HFFc6 (cell line): Measurements from ENCODE around the gene RXRG. TPM values are rescaled to one million over a fixed set of nuclear protein-coding genes. Genes with fewer than 3 reads are reported as not detected.

ENCODE experiments used
- DNase-seq: peaks from one replicate; pipeline ENCODE4 v3.0.0-alpha.2; 2018
- H3K27ac Mint-ChIP-seq: 2 replicates; pipeline ENCODE4 v1.8.0; 2020; ENCODE audit warnings: mild to moderate bottlenecking, mixed read lengths
- H3K27me3 Mint-ChIP-seq: 2 replicates; pipeline ENCODE4 v1.8.0; 2021; ENCODE audit warnings: mild to moderate bottlenecking, moderate library complexity, mixed read lengths; ENCODE audit not compliant: insufficient read depth
- H3K36me3 Mint-ChIP-seq: 2 replicates; pipeline ENCODE4 v1.8.0; 2021; ENCODE audit warnings: low read depth, mixed read lengths
- H3K4me1 Mint-ChIP-seq: 2 replicates; pipeline ENCODE4 v1.8.0; 2020; ENCODE audit warnings: low read depth, mixed read lengths
- H3K4me3 Mint-ChIP-seq: 2 replicates; pipeline ENCODE4 v1.8.0; 2020; ENCODE audit warnings: mild to moderate bottlenecking, moderate library complexity, mixed read lengths
- H3K9me3 Mint-ChIP-seq: 2 replicates; pipeline ENCODE4 v1.8.0; 2020; ENCODE audit warnings: mild to moderate bottlenecking, mixed read lengths
- CTCF ChIP-seq: fragments of 200-600 bp; sonication (generic); IDR thresholded peaks from 2 replicates; pipeline ENCODE4 v1.5.0; 2021; ENCODE audit warnings: antibody characterized with exemption, mild to moderate bottlenecking
- total RNA-seq, 6 experiments: library from RNA; stranded (reverse); fragmentation: NEBNext Ultra II Directional; extraction: Animal tissue kit (Norgen Biotek cat#: 25700); gene quantifications; 2 replicates in 1 of 6; 3 replicates in 5 of 6; pipeline ENCODE4 v1.2.3, GENCODE V29; 2021

The RXRG gene
- total RNA-seq, 6 experiments from 2014 or later, result not detected

- Mint-ChIP-seq H3K4me3 (no peak overlapping the region), H3K36me3 (no peaks in the 10 kb centered on the region), H3K4me1 (no peaks in the 10 kb centered on the region), H3K9me3 (no peaks in the 10 kb centered on the region), H3K27me3 (no peaks in the 10 kb centered on the region; the same call in 1 of the 2 replicates), H3K27ac (no peak overlapping the region)
- TF ChIP-seq CTCF, result no peak
- no peak for DNase-seq
Measured at GRCh38 chr1:165451691-165452090, 6.8 kb upstream of the RXRG start.

- TF ChIP-seq CTCF, result no peak
- no peak for DNase-seq
- H3K4me1 Mint-ChIP-seq, result no peaks in the 10 kb centered on the region
- H3K9me3 Mint-ChIP-seq, result no peaks in the 10 kb centered on the region
- no peak overlapping the region for H3K4me3 Mint-ChIP-seq
- H3K36me3 Mint-ChIP-seq, result no peaks in the 10 kb centered on the region
- no peak overlapping the region for H3K27ac Mint-ChIP-seq
- no peaks in the 10 kb centered on the region; the same call in 1 of the 2 replicates for H3K27me3 Mint-ChIP-seq
Measured at GRCh38 chr1:165449131-165449530, 4.2 kb upstream of the RXRG start.

- Mint-ChIP-seq H3K4me3 (no peak overlapping the region), H3K27me3 (peaks cover 8% of the 10 kb centered on the region)
- DNase-seq, result no peak
Measured at GRCh38 chr1:165445388-165445787, 462 bp upstream of the RXRG start.

GRCh38 chr1:165443539-165444311 lies 1.2 kb downstream of the RXRG start:
- H3K4me3 Mint-ChIP-seq, result no peak overlapping the region
- no peak overlapping the region for H3K27ac Mint-ChIP-seq

More at GRCh38 chr1:165445388-165445787, 462 bp upstream of the RXRG start:
- no peak overlapping the region for H3K27ac Mint-ChIP-seq
- no peak for TF ChIP-seq CTCF
- no peaks in the 10 kb centered on the region for H3K36me3 Mint-ChIP-seq
- H3K4me1 Mint-ChIP-seq, result no peaks in the 10 kb centered on the region
- no peaks in the 10 kb centered on the region for H3K9me3 Mint-ChIP-seq

GRCh38 chr1:165442653-165443052 lies 2.3 kb downstream of the RXRG start:
- no peaks in the 10 kb centered on the region for H3K36me3 Mint-ChIP-seq
- H3K27ac Mint-ChIP-seq, result no peak overlapping the region
- H3K9me3 Mint-ChIP-seq, result no peaks in the 10 kb centered on the region
- no peak for DNase-seq
- peaks cover 8% of the 10 kb centered on the region for H3K27me3 Mint-ChIP-seq
- H3K4me3 Mint-ChIP-seq, result no peak overlapping the region
- H3K4me1 Mint-ChIP-seq, result no peaks in the 10 kb centered on the region
- TF ChIP-seq CTCF, result no peak

More at GRCh38 chr1:165443539-165444311, 1.2 kb downstream of the RXRG start:
- no peak for TF ChIP-seq CTCF
- Mint-ChIP-seq H3K4me1 (no peaks in the 10 kb centered on the region), H3K27me3 (peaks cover 8% of the 10 kb centered on the region), H3K36me3 (no peaks in the 10 kb centered on the region), H3K9me3 (no peaks in the 10 kb centered on the region)
- no peak for DNase-seq
